ENCODE results near the gene CLOCK.

CLOCK gene

DNA sequence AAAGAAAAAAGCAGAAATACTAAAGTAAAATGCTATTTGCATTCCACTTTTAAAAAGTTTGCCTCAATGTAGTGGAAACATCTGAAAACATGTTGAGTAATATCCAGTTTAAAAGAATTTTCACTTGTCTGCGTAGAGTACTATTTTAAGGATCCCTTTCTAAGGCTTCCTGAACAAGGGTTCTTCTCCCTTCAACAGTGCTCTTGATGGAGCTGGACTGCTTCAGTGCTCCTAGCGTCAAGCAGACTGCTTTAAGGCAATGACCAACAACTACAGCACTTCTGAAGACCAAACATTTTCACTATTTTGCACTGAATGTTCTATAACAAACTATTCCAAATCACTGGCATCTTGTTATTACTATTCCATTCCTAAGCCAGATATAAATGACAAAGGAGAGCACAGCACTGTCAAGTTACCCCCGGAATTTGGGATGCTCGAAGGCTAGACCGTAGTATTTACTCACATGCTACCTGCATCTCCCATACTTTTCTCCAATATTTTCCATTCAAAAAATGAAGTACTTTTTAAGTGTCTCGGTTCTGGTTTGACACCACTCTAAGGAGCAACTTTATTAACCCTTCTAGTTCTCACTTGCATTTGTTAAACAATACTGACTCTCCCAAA, 114.9 kb downstream of the CLOCK start:
- no peak for DNase-seq (ENCODE audit: low read depth, low spot score)
- no peak overlapping the region for H3K27ac ChIP-seq

DNA sequence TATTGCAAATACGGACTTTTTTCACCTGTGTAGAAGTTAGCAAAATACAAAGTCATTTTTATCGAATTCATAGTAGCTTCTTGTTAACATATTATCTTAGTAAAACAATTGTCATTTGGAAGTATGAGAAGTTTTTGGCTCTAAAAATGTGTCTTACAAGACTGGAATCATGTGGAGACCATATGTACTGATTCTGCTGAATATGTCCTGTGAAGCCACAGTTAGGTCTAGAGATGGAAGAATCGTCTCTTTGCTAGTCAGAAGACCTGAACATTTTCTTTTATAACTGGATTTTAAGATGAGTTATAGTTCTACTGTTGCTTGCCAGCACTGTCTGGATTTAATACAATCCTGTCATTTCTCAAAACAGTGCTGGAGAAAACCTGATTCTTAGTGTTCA, 121.9 kb downstream of the CLOCK start:
- no peak overlapping the region for H3K27ac ChIP-seq
- DNase-seq (ENCODE audit: low read depth, low spot score), result no peak

- no peak for DNase-seq (ENCODE audit: low read depth, low spot score)
Observed at GRCh38 chr4:55416176-55416575, 130.5 kb downstream of the CLOCK start.

DNA sequence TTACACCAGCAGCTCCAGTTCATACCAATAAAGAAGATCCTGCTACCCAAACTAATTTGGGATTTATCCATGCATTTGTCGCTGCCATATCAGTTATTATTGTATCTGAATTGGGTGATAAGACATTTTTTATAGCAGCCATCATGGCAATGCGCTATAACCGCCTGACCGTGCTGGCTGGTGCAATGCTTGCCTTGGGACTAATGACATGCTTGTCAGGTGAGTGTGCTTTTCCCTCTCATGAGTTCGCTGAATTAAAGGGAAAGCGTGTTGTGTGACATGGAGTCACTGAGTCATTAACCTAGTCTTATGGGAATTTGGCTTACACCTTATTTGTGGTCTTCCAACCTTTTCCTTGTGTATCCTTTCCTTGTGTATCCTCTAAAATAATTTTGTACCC, 135.1 kb downstream of the CLOCK start:
- no peak for DNase-seq (ENCODE audit: low read depth, low spot score)
- H3K27ac ChIP-seq, result no peak overlapping the region

More at GRCh38 chr4:55416176-55416575, 130.5 kb downstream of the CLOCK start:
- no peak overlapping the region for H3K27ac ChIP-seq

DNA sequence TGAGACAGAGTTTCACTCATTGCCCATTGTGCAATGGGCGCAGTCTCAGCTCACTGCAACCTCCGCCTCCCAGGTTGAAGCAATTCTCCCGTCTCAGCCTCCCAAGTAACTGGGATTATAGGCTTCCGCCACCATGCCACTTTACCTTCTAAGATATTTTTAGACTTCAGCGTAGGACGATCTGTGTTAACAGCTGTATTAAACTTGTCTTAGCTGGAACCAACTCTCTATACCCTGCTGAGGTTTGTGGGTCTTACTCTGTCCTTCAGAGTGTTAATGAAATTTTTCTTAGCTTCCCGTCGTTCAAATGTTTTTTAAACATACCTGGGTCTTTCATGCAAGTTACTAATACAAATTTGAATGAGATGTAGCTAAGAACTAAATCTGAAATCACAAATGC, 136.3 kb downstream of the CLOCK start:
- no peak for DNase-seq (ENCODE audit: low read depth, low spot score)
- H3K27ac ChIP-seq, result no peak overlapping the region

DNA sequence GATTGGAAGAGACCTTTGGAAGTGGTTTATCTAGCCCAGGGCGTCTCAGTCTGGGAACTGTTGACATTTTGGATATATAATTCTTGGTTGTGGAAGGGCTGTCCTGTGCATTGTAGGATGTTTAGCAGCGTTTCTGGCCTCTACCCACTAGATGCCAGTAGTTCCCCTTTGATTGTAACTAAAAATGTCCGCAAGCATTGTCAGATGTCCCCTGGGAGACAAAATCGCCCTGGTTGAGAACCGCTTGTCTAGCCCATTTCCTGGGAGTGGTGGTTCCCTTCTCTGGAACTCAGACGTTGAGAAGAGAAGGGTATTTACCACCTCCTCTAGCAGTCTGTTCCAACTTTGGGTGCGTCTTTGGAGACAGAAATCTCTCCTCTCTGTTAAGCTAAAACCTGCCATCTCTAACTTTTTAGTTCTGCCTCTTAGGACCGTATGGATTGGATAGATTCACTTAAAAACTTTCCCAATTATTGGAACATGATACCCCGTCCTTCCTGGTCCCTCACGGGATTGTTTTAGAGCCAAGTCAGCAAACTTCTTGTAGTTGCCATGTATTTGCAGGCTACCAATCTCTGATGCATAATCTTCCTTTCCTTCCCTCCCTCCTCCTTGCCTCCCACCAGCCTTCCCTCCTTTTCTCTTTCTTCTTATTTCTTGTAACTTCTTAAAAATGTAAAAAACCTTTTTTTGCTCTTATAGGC, 137.1 kb downstream of the CLOCK start:
- no peak overlapping the region for H3K27ac ChIP-seq
- no peak for DNase-seq (ENCODE audit: low read depth, low spot score)

- no peak overlapping the region for H3K27ac ChIP-seq
- no peak for DNase-seq (ENCODE audit: low read depth, low spot score)
Observed at GRCh38 chr4:55407764-55408163, 138.9 kb downstream of the CLOCK start.

DNA sequence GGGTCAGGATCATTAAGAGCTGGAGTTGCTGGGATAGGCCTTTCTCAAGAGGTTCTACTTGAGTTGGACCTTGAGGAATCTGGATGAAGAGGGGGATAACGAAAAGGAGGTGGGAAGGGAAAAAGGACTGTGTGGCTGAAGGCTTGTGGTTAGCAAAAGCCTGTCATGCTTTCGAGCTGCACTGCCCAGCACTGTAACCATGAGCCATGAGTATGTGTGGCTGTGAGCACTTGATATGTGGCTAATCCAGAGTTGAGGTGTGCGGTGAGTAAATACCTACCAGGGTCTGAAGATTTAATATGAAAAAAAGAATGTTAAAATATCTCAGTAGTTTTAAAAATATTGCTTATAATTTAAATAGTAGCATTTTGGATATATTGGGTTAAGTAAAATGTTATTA, 139.6 kb downstream of the CLOCK start:
- H3K27ac ChIP-seq, result no peak overlapping the region
- DNase-seq (ENCODE audit: low read depth, low spot score), result no peak

- H3K27ac ChIP-seq, result no peak overlapping the region
- DNase-seq (ENCODE audit: low read depth, low spot score), result no peak
Observed at GRCh38 chr4:55406545-55406944, 140.2 kb downstream of the CLOCK start.

GRCh38 chr4:55405073-55405472, 141.6 kb downstream of the CLOCK start:
- no peak overlapping the region for H3K27ac ChIP-seq
- no peak for DNase-seq (ENCODE audit: low read depth, low spot score)

GRCh38 chr4:55399581-55399980, 147.1 kb downstream of the CLOCK start:
- H3K27ac ChIP-seq, result no peak overlapping the region

DNA sequence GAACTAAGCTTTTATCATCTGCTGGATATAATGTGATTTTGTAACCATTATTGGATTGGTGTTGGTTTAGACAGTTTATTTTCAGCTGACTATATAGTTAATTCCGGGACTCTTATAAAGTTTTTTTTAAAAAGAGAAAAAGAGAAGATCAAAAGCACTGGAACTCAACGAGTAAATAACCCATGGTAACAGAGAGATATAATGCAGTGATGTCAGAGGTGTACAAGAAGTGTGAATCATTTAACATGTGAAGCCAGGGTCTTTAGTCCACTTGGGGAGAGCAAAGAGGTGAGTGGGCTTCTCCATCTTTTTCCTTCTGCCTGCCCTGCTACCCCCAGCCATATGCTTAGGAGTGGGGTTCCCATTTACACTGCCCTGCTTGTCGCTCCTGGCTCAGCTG, 147.7 kb downstream of the CLOCK start:
- peak overlapping the region; percentile 89 for H3K27ac ChIP-seq
- no peak for DNase-seq (ENCODE audit: low read depth, low spot score)

More at GRCh38 chr4:55399581-55399980, 147.1 kb downstream of the CLOCK start:
- no peak for DNase-seq (ENCODE audit: low read depth, low spot score)

DNA sequence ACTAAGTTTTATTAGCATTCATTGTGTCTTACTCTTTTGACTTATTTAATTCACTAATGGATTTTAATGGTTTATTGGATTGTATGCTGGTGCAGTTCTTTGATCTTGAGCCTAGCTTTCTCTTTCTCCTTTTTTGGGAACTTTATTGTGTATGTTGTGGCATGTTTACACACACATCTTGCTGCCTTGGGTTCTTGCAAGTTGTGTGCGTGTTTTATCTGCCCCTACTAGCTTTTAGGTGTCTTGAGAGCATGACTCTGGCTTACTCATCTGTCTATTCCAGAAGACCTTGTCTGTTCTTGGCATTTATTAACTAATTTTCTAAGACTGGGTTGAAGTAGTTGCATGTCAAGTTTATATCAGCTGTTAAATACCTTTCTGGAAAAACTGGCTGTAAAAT, 148.2 kb downstream of the CLOCK start:
- H3K27ac ChIP-seq, result peak overlapping the region; percentile 89
- peak; percentile 60 for DNase-seq (ENCODE audit: low read depth, low spot score)

DNA sequence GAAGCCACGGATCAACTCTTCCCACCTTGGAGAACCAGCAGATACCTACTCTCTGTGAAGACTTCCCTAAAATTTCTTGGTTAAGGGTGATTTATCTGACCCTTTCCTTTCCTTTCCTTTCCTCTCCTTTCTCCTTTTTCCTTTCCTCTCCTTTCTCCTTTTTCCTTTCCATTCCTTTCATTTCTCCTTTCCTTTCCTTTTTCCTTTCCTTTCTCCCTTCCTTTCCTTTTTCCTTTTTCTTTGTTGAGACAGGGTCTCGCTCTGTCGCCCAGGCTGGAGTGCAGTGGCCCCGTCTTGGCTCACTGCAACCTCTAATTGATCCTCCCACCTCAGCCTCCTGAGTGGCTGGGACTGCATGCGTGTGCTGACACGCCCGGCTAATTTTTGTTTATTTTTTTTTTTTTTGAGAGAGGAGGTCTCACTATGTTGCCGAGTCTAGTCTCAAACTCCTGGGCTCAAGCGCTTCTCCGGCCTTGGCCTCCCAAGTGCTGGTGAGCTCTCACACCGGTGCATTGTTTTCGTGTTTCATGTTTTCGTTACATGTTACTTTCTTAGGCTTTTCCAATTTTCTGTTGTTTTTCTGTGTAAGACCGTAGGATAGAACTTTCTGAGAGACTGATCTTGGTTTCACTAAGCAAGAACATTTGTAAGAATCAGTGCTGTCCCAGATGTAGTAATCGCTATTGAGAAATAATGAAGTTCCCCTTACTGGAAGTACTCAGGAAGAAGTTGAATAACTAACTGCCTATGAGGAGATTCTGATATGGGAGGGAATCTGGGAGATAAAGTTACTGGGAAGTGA, 149.0 kb downstream of the CLOCK start:
- peak overlapping the region; percentile 89 for H3K27ac ChIP-seq
- DNase-seq (ENCODE audit: low read depth, low spot score), result no peak

DNA sequence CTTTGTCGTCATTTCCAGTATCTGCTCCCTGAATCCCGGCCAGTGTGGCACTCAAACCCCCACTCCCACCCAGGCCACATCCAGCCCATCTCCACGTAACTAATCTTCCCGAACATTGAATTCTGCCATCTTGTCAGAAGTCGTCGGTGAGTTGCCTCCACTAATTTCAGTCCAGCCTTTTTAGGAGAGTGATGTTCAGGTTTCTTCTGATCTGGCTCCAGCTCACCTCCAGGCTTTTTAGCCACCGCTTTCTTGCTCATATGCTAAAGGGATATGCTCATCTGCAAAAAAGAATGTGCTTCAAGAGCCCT, 149.6 kb downstream of the CLOCK start:
- peak overlapping the region; percentile 89 for H3K27ac ChIP-seq
- no peak for DNase-seq (ENCODE audit: low read depth, low spot score)

GRCh38 chr4:55396308-55397125, 150.2 kb downstream of the CLOCK start:
- peak overlapping the region; percentile 89 for H3K27ac ChIP-seq
- DNase-seq (ENCODE audit: low read depth, low spot score), result no peak

DNA sequence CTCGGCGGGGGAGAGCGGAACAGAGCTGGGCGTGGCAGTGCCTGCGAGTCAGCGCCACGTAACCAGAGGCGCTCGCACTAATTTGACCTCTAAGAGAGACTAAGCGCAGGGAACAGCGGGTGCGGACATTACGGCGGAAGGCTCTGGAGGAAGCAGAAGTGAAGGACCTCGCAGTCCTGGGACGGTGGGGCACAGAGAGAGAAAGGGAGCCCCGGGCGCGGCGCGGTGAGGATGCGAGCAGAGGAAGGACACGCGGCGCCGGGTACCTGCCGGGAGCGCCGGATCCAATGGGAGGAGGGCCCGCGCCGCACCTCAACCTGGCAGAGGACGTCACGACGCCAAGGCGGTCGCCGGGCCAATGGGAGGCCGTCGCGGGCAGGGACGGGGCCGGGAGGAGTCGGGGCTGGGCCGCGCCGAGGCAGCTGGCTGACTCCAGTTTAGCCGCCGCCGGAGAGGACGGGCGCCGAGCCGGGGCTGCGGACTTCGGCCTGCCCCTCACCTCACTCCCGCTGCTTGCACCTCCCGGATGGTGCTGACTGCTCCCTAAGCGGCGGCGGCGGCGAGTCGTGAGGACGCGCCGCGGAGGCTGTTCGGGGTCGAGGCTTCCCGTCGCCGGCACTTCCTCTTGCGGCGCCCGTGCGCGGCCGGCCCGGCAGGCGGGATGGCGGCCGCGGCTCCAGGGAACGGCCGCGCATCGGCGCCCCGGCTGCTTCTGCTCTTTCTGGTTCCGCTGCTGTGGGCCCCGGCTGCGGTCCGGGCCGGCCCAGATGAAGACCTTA, 151.0 kb downstream of the CLOCK start, which contains the start of gene TMEM165:
TMEM165 (plus strand) TSS at position 429 of the 779 bp plus-strand sequence; CDS start at position 662, 233 bp downstream.
- peak; percentile 64 for DNase-seq (ENCODE audit: low read depth, low spot score)
- H3K27ac ChIP-seq, result peak within 1 kb of the TSS; percentile 89

DNA sequence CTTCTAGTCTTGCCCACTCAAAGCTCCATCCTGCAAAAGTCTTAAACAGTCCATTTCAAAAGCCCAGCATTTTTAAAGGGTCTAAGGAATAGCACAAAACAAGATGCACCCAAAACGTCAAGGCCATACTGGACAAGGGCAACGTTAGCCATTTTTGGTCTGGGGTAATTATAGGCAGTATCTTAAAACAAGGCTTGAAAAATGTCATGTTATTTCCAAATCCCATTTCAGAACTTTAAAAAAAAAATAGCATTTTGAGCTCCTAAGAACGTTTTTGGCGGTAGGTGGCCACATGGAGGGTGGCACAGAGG, 151.5 kb downstream of the CLOCK start:
- H3K27ac ChIP-seq, result peak overlapping the region; percentile 89
- DNase-seq (ENCODE audit: low read depth, low spot score), result no peak

DNA sequence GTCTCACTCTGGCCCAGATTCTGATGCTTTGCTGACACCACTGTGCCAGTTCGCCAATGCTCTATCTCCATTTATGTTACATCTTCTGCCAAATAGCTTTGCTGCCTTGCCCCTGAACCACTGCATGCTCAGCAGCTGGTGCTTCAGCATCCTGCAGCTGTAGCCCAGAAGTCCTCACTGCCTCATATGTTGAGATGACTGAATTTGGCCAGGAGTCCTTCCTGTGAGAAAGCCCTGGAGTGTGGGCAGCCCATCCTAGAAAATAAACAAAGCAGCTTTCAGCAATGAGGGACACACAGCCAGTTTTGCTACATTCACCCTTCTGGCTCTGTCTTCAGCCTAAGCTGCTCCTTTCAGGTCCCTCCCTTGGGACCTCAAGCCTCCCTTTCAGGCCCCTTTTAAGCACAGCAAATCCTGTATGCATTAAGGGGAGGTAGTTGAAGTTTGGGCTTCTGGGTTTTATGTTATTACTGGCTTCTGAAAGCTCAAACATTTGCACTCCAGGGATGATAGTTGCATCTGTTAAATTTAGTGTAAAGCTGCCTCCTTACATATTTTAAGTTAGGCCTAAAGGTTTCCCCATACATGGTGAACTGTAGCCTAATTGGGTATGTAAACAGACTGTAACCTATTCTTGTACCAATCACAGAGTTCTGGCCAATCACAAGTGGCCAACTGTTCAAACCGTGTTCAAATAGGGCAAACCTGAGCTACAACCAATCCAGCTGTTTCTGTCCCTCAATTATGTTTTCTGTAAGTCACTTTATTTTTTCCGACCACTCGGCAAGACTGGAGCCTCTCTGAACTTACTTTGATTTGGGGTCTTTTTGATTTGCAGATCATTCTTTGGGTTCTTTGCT, 153.0 kb downstream of the CLOCK start:
- no peak for DNase-seq (ENCODE audit: low read depth, low spot score)
- no peak overlapping the region for H3K27ac ChIP-seq
